Measurements from ENCODE around the gene MUSK.
"Not testable (repeated sequence)": the region's sequence is repeated elsewhere in the genome, so short reads cannot be mapped to it uniquely, and the experiment has no call there.

MUSK gene

GRCh38 chr9:110762783-110763182 is 94.2 kb downstream of the MUSK start:
- DNase-seq (ENCODE audit: low read depth, low spot score): no peak

- no peak for DNase-seq (ENCODE audit: low read depth, low spot score)
Measured at GRCh38 chr9:110763568-110763967, 95.0 kb downstream of the MUSK start.

DNA sequence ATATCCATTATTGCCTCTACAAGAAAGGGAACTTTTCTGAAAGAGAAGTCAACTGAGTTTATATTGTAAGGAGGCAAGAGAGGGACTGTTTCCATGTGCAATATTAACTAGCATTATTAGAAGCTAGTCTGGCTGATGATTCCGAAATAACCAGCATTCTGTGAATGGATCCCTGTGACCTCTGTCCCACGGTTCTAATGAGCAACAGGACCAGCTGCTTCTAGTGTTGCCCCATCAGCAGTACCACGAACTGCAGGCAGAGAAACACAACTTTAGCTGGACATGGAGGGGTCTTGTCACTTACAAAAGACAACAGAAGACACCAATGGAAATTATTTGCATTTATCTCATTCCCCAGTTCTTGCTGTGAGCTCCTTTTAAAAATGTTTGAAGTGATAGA is 95.4 kb downstream of the MUSK start:
- no peak for DNase-seq (ENCODE audit: low read depth, low spot score)

- DNase-seq (ENCODE audit: low read depth, low spot score): no peak
Measured at GRCh38 chr9:110765926-110766325, 97.3 kb downstream of the MUSK start.

- DNase-seq (ENCODE audit: low read depth, low spot score): no peak
Measured at GRCh38 chr9:110767559-110768063, 99.0 kb downstream of the MUSK start.

- DNase-seq (ENCODE audit: low read depth, low spot score): no peak
Measured at GRCh38 chr9:110768886-110769285, 100.3 kb downstream of the MUSK start.

DNA sequence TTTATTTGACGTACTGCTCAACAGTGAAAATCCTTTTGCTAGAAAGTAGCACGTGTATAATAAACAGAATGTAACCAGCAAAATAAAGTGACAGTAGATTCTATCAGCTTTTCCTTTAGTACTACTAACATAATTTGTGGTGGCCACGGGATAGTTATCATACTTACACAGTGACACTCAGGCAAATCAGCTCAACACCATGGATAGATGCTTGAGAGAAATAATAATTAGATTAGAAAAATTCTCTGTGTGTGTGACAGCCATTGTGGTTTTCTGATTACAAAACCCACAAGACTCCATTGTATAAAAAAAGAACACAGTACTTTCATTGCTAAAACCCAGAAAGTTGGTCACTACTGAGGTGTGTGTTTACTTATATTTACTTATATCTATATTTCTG is 101.1 kb downstream of the MUSK start:
- no peak for DNase-seq (ENCODE audit: low read depth, low spot score)

GRCh38 chr9:110775724-110776123 is 107.1 kb downstream of the MUSK start:
- DNase-seq (ENCODE audit: low read depth, low spot score): no peak

DNA sequence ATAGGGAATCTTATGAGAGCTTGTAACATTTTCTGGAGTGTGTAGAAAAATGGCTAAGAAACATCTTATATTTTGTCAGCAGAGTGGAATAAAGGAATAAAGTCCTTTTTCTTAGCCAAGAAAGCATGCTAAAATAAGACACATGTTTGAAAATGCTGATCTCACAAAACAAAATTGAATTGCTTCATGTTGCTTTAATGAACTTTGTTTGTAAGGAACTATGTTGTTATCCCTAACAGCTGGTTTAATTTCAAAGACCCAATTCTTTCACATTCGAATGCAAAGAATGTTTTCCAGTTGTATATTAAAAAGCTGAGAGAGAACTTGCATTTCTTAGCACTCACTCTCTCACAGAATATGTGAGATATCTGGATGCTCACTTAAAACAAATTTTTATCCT is 107.6 kb downstream of the MUSK start:
- DNase-seq (ENCODE audit: low read depth, low spot score): no peak

- DNase-seq (ENCODE audit: low read depth, low spot score): no peak
Measured at GRCh38 chr9:110777196-110777875, 108.7 kb downstream of the MUSK start.

- DNase-seq (ENCODE audit: low read depth, low spot score): no peak
Measured at GRCh38 chr9:110777876-110778215, 109.3 kb downstream of the MUSK start.

GRCh38 chr9:110782701-110783100 is 114.1 kb downstream of the MUSK start:
- DNase-seq (ENCODE audit: low read depth, low spot score): no peak

- DNase-seq (ENCODE audit: low read depth, low spot score): no peak
Measured at GRCh38 chr9:110784309-110784708, 115.7 kb downstream of the MUSK start.

GRCh38 chr9:110785166-110785565 is 116.6 kb downstream of the MUSK start:
- no peak for DNase-seq (ENCODE audit: low read depth, low spot score)

DNA sequence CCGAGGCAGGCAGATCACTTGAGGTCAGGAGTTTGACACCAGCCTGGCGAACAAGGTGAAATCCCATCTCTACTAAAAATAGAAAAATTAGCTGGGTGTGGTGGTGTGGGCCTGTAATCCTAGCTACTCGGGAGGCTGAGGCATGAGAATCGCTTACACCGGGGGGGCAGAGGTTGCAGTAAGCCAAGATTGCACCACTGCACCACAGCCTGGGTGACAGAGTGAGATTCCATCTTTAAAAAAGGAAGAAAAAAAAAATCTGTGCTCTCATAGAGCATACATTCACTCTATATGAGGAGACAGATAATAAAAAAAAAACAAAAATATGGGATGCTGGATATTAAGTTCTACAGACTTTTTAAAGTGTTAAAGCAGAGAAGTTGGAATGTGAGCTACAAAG is 119.8 kb downstream of the MUSK start:
- DNase-seq (ENCODE audit: low read depth, low spot score): not testable (repeated sequence)

DNA sequence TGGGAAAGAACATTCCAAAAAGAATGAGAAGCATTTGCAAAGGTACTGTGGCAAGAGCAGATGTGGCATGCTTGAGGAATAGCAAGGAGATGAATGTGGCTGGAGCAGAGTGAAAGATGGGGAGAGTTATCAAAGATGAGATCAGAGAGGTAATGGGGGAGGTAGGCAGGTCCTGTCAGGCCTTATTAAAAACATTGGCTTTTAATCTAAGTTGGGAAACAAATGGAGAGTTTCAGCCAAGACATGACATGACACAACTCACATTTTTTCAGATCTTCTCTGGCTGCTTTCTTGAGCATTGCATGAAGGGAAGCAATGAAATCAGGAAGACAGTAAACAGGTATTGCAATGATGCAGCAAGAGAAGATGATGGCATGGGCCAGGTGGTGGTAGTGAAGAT is 120.3 kb downstream of the MUSK start:
- DNase-seq (ENCODE audit: low read depth, low spot score): no peak

GRCh38 chr9:110797611-110798010 is 129.0 kb downstream of the MUSK start:
- no peak for DNase-seq (ENCODE audit: low read depth, low spot score)

DNA sequence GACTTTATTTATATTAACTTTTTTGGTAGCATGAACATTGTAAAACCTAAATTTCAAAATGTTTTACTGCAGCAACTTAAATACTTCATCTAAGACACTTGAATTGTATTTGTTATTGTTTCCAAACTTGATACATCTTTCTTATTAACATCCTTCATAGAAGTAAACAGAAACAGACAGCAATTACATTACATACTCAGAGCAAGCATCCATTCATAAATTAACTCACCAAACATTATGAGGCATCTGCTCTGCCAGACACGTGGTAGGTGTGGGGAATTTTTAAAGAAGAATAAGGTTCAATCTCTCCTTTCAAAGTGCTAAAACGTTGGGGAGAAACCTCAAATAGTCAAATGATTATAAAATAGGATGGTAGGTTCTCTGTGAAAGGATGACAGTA is 130.8 kb downstream of the MUSK start:
- DNase-seq (ENCODE audit: low read depth, low spot score): no peak

- DNase-seq (ENCODE audit: low read depth, low spot score): no peak
Measured at GRCh38 chr9:110801426-110801825, 132.8 kb downstream of the MUSK start.

DNA sequence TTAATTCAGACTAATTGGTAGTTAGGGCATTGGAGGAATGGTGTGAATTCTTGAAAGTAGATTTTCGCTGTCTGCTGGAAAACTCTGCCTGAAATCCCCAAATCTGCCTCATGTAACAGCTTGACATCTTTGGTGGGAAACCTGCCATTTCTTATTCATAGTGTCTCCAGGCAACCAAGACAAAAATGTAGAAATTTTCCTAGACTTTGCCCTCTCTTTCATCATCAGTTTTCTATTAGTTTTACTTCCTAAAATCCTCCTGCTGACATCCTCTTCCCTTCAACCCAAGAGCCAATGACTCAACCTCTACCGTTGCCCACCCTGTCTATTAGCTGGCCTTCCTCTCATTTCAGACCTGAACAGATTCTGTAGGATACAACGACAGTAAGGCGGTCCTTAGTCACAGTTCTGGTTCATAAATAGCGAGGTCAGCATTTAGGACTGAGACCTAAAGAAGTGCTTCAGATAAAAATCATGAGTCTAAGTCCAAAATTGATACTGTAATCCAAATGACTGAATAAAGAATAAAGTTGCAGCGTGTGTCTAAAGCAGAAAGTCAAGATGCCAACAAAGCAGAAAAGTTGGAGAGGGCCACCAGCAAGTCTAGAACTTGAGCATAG is 133.9 kb downstream of the MUSK start:
- DNase-seq (ENCODE audit: low read depth, low spot score): no peak

- no peak for DNase-seq (ENCODE audit: low read depth, low spot score)
Measured at GRCh38 chr9:110807956-110808598, 139.5 kb downstream of the MUSK start.

- DNase-seq (ENCODE audit: low read depth, low spot score): no peak
Measured at GRCh38 chr9:110808599-110808980, 140.0 kb downstream of the MUSK start.

- DNase-seq (ENCODE audit: low read depth, low spot score): no peak
Measured at GRCh38 chr9:110809038-110809595, 140.5 kb downstream of the MUSK start.
